Neural progenitor cell (in vitro differentiated cells): ENCODE data around the gene APOBEC3F. TPM values are rescaled to one million over a fixed set of nuclear protein-coding genes. Genes with fewer than 3 reads are reported as not detected.
"Not testable (repeated sequence)": the region's sequence is repeated elsewhere in the genome, so short reads cannot be mapped to it uniquely, and the experiment has no call there.

Experiments used
- DNase-seq: peaks from one replicate; pipeline ENCODE4 v3.0.0-alpha.2; 2016; ENCODE audit warnings: low spot score
- H2AFZ ChIP-seq: fragments of 200-600 bp; sonication (generic); replicated peaks from 2 replicates; pipeline ENCODE4 v1.6.1; 2016; ENCODE audit warnings: antibody characterized with exemption
- H3F3A ChIP-seq: fragments of 200-600 bp; sonication (generic); 2 replicates; pipeline ENCODE4 v1.6.1; 2016; ENCODE audit warnings: antibody characterized with exemption, low read depth
- H3K27ac ChIP-seq: fragments of 200-600 bp; sonication (generic); 2 replicates; pipeline ENCODE4 v1.5.1; 2016; ENCODE audit warnings: mild to moderate bottlenecking
- H3K27me3 ChIP-seq: fragments of 200-600 bp; sonication (generic); 2 replicates; pipeline ENCODE4 v1.6.1; 2016; ENCODE audit warnings: mild to moderate bottlenecking, moderate library complexity
- H3K36me3 ChIP-seq: fragments of 200-600 bp; sonication (generic); 2 replicates; pipeline ENCODE4 v1.5.1; 2016
- H3K4me1 ChIP-seq: fragments of 200-600 bp; sonication (generic); 2 replicates; pipeline ENCODE4 v1.6.1; 2016; ENCODE audit warnings: mixed run types
- H3K4me2 ChIP-seq: fragments of 200-600 bp; sonication (generic); 2 replicates; pipeline ENCODE4 v1.6.1; 2016
- H3K4me3 ChIP-seq: fragments of 200-600 bp; sonication (generic); 2 replicates; pipeline ENCODE4 v1.5.1; 2016
- H3K79me2 ChIP-seq: fragments of 200-600 bp; sonication (generic); 2 replicates; pipeline ENCODE4 v1.6.1; 2016; ENCODE audit warnings: low read depth
- H3K9ac ChIP-seq: fragments of 200-600 bp; sonication (generic); 2 replicates; pipeline ENCODE4 v1.6.1; 2016
- H3K9me3 ChIP-seq: fragments of 200-600 bp; sonication (generic); 2 replicates; pipeline ENCODE4 v1.5.1; 2016; ENCODE audit warnings: low read depth
- H4K20me1 ChIP-seq: fragments of 200-600 bp; sonication (generic); 2 replicates; pipeline ENCODE4 v1.6.1; 2016; ENCODE audit warnings: low read depth
- H3K27ac Mint-ChIP-seq: 3 replicates; pipeline ENCODE4 v1.8.0; 2021; ENCODE audit warnings: mixed read lengths
- H3K27me3 Mint-ChIP-seq: 2 replicates; pipeline ENCODE4 v1.8.0; 2022; ENCODE audit warnings: low read depth, mild to moderate bottlenecking, inconsistent platforms, moderate library complexity, mixed read lengths; ENCODE audit not compliant: insufficient read depth
- H3K36me3 Mint-ChIP-seq: 3 replicates; pipeline ENCODE4 v1.8.0; 2021; ENCODE audit warnings: mixed read lengths
- H3K4me1 Mint-ChIP-seq: 3 replicates; pipeline ENCODE4 v1.8.0; 2021; ENCODE audit warnings: mixed read lengths
- H3K4me3 Mint-ChIP-seq: 3 replicates; pipeline ENCODE4 v1.8.0; 2021; ENCODE audit warnings: mild to moderate bottlenecking, moderate library complexity, mixed read lengths
- H3K9me3 Mint-ChIP-seq: 3 replicates; pipeline ENCODE4 v1.8.0; 2020; ENCODE audit warnings: mixed read lengths
- CTCF ChIP-seq: fragments of 200-600 bp; sonication (generic); IDR thresholded peaks from 2 replicates; pipeline ENCODE4 v1.5.1; 2017; ENCODE audit warnings: antibody characterized with exemption, mild to moderate bottlenecking
- EZH2 ChIP-seq: fragments of 200-600 bp; sonication (generic); IDR thresholded peaks from 2 replicates; pipeline ENCODE4 v1.6.1; 2017; ENCODE audit warnings: antibody characterized with exemption, mild to moderate bottlenecking, moderate library complexity
- EZH2phosphoT487 ChIP-seq: fragments of 200-600 bp; sonication (generic); IDR thresholded peaks from 2 replicates; pipeline ENCODE4 v1.6.1; 2017; ENCODE audit warnings: antibody characterized with exemption
- total RNA-seq: library from RNA; depleted of rRNA; stranded (reverse); fragments of >200 nt; gene quantifications from 2 replicates; pipeline ENCODE4 v1.2.3, GENCODE V29; 2015; ENCODE audit warnings: low replicate concordance

The APOBEC3F gene
- total RNA-seq, 1 donor from 2014 or later: 0.45 TPM

DNA sequence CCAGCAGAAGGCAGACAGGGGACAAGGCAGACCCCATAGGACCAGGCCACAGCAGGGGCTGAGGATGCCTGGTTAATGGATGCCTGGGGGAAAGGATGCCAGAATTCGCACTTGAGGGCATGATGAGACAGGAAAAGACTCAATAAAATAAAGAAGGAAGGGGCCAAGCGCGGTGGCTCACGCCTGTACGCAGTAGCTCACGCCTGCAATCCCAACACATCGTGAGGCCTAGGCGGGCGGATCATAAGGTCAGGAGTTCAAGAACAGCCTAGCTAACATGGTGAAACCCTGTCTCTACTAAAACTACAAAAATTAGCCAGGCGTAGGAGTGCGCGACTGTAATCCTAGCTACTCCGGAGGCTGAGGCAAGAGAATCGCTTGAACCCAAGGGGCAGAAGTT lies 10.0 kb upstream of the APOBEC3F start:
- peaks cover 5% of the 10 kb centered on the region for H3K27me3 Mint-ChIP-seq
- peaks cover 5% of the 10 kb centered on the region for H3K4me1 ChIP-seq
- no peak overlapping the region for H3K4me3 Mint-ChIP-seq
- H3K36me3 ChIP-seq: no peaks in the 10 kb centered on the region
- peak overlapping the region; percentile 91 for H3K27ac Mint-ChIP-seq
- H3K9me3 ChIP-seq: no peaks in the 10 kb centered on the region
- TF ChIP-seq EZH2: no peak
- no peak for TF ChIP-seq EZH2phosphoT487
- TF ChIP-seq CTCF: no peak
- no peak overlapping the region for H2AFZ ChIP-seq
- H3K79me2 ChIP-seq: no peaks in the 10 kb centered on the region
- no peaks in the 10 kb centered on the region for H4K20me1 ChIP-seq
- no peaks in the 10 kb centered on the region for H3K27me3 ChIP-seq
- H3K4me3 ChIP-seq: no peak overlapping the region
- peaks cover 13% of the 10 kb centered on the region for H3K4me1 Mint-ChIP-seq
- no peak overlapping the region for H3K27ac ChIP-seq
- no peaks in the 10 kb centered on the region for H3K9me3 Mint-ChIP-seq
- H3F3A ChIP-seq: no peaks in the 10 kb centered on the region
- no peak for DNase-seq
- no peaks in the 10 kb centered on the region for H3K36me3 Mint-ChIP-seq
- H3K9ac ChIP-seq: no peak overlapping the region
- no peak overlapping the region for H3K4me2 ChIP-seq

DNA sequence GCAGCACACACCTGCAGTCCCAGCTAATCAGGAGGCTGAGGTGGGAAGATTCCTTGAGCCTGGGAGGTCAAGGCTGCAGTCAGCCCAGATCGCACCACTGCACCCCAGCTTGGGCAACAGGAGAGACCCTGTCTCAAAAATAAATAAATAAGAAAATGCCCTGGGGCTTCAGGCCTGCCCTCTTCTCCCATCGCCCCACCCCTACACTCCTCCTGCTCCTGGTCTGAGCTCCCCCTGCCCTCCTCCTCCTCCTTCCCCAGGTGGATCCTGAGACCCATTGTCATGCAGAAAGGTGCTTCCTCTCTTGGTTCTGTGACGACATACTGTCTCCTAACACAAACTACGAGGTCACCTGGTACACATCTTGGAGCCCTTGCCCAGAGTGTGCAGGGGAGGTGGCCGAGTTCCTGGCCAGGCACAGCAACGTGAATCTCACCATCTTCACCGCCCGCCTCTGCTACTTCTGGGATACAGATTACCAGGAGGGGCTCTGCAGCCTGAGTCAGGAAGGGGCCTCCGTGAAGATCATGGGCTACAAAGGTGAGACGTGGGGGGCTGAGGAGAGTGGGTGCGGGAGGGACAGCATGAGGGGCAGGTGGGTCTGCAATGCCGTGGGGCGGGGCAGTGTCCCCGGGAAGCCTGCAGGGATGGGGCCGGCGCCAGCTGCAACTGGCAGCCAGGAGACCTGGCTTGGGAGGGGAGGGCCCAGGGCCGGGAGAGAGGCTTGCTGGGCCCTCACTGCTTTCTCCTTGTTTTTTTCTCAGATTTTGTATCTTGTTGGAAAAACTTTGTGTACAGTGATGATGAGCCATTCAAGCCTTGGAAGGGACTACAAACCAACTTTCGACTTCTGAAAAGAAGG lies 9.0 kb upstream of the APOBEC3F start:
- not testable (repeated sequence) for H4K20me1 ChIP-seq, DNase-seq, H3K27ac Mint-ChIP-seq, H3K27me3 ChIP-seq, H3K4me1 ChIP-seq, H3K9ac ChIP-seq, H3K4me3 ChIP-seq, H3K27me3 Mint-ChIP-seq, H3K27ac ChIP-seq, H3K9me3 ChIP-seq, H3F3A ChIP-seq, H3K4me3 Mint-ChIP-seq, H3K4me2 ChIP-seq, H3K79me2 ChIP-seq, H3K9me3 Mint-ChIP-seq, H3K36me3 Mint-ChIP-seq, H3K36me3 ChIP-seq
- H3K4me1 Mint-ChIP-seq: peaks cover 13% of the 10 kb centered on the region
- peak overlapping the region; percentile 87 for H2AFZ ChIP-seq

DNA sequence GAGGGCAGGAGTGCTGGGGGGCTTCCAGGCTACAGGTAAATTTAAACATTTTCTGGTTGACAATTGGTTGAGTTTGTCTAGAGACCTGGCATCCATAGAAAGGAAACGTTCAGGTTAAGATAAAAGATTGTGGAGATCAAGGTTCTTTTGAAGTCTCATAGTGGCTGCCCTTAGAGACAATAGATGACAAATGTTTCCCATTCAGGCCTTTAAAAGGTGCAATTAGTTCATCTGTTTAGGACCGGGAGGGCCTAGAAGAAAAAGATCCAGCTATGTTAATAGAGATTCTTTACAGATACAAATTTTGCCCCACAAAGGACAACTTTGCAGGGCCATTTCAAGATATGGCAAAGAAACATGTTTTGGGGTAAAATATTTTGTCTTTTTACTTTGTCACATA lies 3.6 kb upstream of the APOBEC3F start:
- H4K20me1 ChIP-seq, H2AFZ ChIP-seq, H3K27ac Mint-ChIP-seq, H3K4me3 ChIP-seq, H3K4me2 ChIP-seq, H3K27me3 ChIP-seq, H3K27ac ChIP-seq, H3K36me3 ChIP-seq, H3K9ac ChIP-seq, H3K9me3 ChIP-seq, H3K27me3 Mint-ChIP-seq, DNase-seq, H3K36me3 Mint-ChIP-seq, H3K79me2 ChIP-seq, H3K4me3 Mint-ChIP-seq, H3K9me3 Mint-ChIP-seq: not testable (repeated sequence)
- H3K4me1 Mint-ChIP-seq: peaks cover 29% of the 10 kb centered on the region
- Histone ChIP-seq H3K4me1 (peaks cover 21% of the 10 kb centered on the region), H3F3A (peaks cover 12% of the 10 kb centered on the region)

GRCh38 chr22:39039306-39040126 lies 1.1 kb upstream of the APOBEC3F start:
- Histone ChIP-seq H3K79me2 (no peaks in the 10 kb centered on the region), H2AFZ (no peak overlapping the region), H3K36me3 (no peaks in the 10 kb centered on the region), H3K4me3 (peak overlapping the region; percentile 31), H3K27me3 (no peaks in the 10 kb centered on the region), H3F3A (peaks cover 12% of the 10 kb centered on the region), H3K9me3 (no peaks in the 10 kb centered on the region), H3K9ac (no peak overlapping the region), H3K27ac (no peak overlapping the region), H3K4me2 (peak overlapping the region; percentile 90), H3K4me1 (peaks cover 20% of the 10 kb centered on the region), H4K20me1 (no peaks in the 10 kb centered on the region)
- Mint-ChIP-seq H3K9me3 (no peaks in the 10 kb centered on the region), H3K27ac (peak overlapping the region; percentile 88), H3K4me1 (peaks cover 34% of the 10 kb centered on the region), H3K36me3 (no peaks in the 10 kb centered on the region), H3K4me3 (peak overlapping the region; percentile 79), H3K27me3 (peaks cover 11% of the 10 kb centered on the region)
- no peak for TF ChIP-seq EZH2
- no peak for TF ChIP-seq EZH2phosphoT487
- no peak for TF ChIP-seq CTCF
- no peak for DNase-seq

- H3K9me3 Mint-ChIP-seq, H3K79me2 ChIP-seq, H3K9ac ChIP-seq, H3K36me3 ChIP-seq, H2AFZ ChIP-seq, H3K36me3 Mint-ChIP-seq, H3K9me3 ChIP-seq, H4K20me1 ChIP-seq, H3K27ac ChIP-seq, H3K27me3 ChIP-seq: not testable (repeated sequence)
- peak; percentile 34 for DNase-seq
- peak overlapping the region; percentile 88 for H3K27ac Mint-ChIP-seq
- peaks cover 35% of the 10 kb centered on the region for H3K4me1 Mint-ChIP-seq
- H3K4me1 ChIP-seq: peaks cover 20% of the 10 kb centered on the region
- H3K4me2 ChIP-seq: peak overlapping the region; percentile 90
- peak overlapping the region; percentile 31 for H3K4me3 ChIP-seq
- peaks cover 12% of the 10 kb centered on the region for H3F3A ChIP-seq
- peaks cover 11% of the 10 kb centered on the region for H3K27me3 Mint-ChIP-seq
- peak overlapping the region; percentile 79 for H3K4me3 Mint-ChIP-seq
Measured at GRCh38 chr22:39040155-39040537, 518 bp upstream of the APOBEC3F start.
